HG03521 (cell line): ENCODE measurements around the gene IGSF6.
"Not testable (repeated sequence)": the region's sequence is repeated elsewhere in the genome, so short reads cannot be mapped to it uniquely, and the experiment has no call there.

Source experiments
- ATAC-seq: cut with Tn5 transposase; IDR thresholded peaks from one replicate; pipeline ENCODE4 v1.9.1; 2021; ENCODE audit warnings: mild to moderate bottlenecking, moderate library complexity; ENCODE audit not compliant: unreplicated experiment

The IGSF6 gene, protein sequence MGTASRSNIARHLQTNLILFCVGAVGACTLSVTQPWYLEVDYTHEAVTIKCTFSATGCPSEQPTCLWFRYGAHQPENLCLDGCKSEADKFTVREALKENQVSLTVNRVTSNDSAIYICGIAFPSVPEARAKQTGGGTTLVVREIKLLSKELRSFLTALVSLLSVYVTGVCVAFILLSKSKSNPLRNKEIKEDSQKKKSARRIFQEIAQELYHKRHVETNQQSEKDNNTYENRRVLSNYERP

DNA sequence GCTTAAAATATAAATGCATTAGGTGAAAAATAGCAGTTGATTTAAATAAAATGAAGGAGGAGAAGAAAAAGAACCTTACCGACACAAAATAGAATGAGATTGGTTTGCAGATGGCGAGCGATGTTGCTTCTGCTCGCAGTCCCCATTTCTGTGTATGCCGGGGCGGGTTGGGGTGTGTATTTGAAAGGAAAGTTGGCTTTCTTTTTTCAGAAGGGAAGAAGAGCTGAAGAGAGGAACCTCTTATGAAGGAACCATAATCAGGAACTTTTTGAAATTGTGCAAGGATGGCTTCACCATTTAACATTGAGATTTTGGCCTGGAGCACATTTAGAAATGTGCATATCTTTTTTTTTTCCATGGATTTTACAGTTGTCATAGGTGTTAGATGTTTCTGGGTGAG is at the start of gene IGSF6:
Gene IGSF6, minus strand, starts transcription at position 156 of the 400 bp plus-strand sequence. Its CDS starts 10 bp downstream, at position 146.
- no peak for ATAC-seq

DNA sequence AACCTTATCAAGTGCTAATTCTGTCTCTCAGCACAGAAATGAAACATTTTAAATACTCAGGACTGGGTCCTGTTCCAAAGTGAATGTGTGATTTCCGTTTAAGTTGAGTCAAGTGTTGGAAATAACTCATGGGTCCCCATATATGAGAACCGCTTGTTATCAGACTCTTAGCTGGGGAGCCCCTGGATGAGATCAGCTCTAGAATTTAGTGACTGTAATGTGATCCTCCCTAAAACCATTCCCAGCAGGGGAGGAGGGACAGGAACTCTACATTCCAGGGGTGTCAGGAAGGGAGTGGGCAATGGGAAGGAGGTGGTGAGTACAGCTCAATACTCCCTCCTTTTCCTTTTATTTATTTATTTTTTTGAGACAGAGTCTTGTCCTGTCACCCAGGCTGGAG is 48.9 kb upstream of the IGSF6 start:
- no peak for ATAC-seq

DNA sequence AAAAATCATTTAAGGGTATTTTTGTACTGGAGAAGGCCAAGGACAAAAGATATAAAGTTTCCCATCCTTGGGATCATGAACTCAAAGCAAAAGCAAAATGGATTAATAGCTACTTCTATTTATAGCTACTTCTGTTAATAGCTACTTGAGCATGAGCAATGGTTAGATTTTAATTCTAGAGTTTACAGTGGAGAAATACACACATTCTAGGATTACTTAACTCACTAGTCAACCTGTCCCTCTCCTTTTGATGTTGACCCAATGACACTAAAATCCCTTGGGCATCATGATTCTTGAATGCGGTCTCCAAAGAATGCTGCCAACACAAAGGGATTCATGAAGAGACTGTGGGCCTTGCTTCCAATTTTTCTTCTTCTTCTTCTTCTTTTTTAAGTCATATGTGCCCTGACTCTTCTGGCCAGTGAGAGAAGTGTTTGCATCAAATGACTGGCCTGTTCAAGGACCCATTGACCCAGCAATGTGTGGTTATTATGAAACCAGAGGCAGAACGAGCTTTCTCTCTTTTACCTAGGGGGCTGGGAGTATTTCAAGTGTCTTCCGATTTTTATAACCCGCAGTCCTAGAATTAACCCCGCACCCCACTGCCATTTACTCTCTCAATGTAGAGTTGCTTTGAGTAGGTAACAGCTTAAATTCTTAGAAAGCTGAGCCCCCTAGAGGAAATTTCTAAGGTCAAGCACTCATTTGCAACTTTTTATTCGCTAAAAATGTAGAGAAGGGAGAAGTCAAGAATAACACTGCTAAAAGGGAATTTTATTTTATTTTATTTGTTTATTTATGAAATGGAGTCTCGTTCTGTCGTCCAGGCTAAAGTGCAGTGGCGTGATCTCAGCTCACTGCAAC is 46.0 kb upstream of the IGSF6 start:
- ATAC-seq = no peak

DNA sequence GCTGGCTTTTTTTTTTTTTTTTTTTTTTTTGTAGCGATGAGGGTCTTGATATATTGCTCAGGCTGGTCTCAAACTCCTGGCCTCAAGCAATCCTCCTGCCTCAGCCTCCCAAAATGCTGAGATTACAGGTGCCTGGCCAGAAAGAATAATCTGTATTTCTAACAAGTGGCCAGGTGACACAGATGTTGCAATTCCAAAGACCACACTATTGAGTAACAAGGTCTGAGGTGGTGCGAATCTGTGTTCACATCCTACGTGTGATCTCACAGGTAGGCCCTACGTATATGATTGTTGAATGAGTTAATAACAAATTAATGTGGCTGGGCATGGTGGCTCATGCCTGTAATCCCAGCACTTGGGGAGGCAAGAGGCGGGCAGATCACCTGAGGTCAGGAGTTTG is 44.6 kb upstream of the IGSF6 start:
- no peak for ATAC-seq

DNA sequence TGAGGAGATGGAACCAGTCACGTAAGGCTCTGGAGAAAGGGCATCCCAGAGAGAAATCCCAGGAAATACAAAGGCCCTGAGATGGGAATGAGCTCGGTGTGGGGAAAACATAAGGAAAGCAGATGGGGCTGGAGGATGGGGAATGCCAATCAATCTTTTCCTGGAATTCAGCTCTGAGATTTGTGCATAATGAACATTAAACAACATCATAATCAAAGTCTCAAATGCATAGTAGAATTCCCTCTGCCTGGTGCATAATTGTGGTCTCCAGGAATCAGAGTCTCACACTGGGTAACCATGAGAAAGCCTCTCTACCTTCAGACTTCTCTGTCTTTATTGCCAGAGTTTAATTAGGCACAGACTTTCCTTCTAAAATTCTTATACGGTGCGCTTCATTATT is 42.2 kb upstream of the IGSF6 start:
- no peak for ATAC-seq

DNA sequence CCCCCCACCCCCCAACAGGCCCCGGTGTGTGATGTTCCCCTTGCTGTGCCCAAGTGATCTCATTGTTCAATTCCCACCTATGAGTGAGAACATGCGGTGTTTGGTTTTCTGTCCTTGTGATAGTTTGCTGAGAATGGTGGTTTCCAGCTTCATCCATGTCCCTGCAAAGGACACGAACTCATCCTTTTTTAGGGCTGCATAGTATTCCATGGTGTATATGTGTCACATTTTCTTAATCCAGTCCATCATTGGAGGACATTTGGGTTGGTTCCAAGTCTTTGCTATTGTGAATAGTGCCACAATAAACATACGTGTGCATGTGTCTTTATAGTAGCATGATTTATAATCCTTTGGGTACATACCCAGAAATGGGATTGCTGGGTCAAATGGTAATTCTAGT is 38.6 kb upstream of the IGSF6 start:
- ATAC-seq = not testable (repeated sequence)

DNA sequence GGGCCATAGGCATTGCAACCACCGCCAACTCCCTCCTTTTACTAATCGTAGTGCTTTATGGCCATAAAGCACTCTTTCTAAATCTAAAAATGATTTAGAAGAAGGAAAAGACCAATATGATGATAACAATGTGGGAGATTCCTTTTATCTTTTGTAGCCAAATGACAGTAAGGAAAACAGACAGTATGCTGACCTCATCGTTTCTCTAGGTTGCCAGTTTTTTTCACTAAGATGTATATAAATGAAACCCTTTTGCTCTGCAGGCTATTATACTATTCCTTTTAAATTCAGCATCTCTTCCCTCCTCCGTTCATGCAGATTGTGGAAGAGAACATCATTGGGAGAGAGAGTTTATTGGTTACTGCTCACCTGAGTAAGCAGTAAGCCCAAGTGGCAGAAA is 36.7 kb upstream of the IGSF6 start:
- ATAC-seq = no peak

DNA sequence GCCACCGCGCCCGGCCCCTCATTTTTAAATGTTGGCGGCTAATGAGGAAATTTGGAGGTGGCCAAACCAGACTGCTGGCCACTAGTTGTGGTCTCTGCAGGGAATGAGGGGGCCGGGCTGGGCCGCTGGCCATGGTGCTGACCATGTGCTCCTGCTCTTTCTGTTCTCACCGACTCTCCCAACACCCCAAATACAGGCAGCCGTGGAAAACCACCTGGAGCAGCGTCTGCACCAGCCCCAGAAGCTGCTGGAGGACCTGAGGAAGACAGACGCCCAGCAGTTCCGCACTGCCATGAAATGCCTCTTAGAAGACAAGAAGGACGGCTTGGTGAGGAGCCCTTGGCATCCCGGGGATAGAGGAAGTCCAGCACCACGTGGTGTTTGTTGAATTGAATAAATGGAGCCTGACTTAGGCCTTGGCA is 32.6 kb upstream of the IGSF6 start:
- ATAC-seq = no peak

DNA sequence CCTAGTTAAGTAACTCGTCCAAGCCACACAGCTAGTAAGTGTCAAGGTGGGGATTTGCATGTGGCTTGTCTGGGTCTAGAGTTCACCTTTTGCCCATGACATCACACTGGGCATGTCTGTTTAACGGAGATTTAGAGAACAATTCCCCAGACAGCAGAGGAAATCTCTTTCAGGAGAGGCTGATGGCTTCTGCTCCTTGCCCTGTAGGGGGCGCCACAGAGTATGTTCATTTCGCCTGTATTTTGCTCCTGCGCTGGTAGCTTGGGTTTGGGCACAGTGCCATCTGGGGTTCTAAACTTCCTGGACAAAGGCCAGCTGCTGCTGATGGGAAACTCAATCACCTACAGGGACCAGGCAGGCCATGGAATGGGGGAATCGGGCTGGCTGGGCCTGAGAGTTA is 31.8 kb upstream of the IGSF6 start:
- no peak for ATAC-seq

DNA sequence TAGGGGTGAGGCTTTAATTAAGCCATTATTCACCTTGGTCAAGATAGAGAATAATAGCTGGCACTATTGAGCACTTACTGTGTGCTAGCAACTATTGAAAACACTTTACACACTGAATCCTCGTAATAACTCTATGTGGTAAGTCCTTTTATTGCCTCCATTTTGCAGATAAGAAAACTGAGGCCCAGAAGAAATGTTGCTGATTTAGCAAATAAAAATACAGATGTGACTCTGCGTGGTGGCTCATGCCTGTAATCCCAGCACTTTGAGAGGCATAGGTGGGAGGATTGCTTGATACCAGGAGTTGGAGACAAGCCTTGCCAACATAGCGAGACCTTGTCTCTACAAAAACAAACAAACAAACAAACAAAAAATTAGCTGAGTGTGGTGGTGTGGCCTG is 30.8 kb upstream of the IGSF6 start:
- no peak for ATAC-seq

DNA sequence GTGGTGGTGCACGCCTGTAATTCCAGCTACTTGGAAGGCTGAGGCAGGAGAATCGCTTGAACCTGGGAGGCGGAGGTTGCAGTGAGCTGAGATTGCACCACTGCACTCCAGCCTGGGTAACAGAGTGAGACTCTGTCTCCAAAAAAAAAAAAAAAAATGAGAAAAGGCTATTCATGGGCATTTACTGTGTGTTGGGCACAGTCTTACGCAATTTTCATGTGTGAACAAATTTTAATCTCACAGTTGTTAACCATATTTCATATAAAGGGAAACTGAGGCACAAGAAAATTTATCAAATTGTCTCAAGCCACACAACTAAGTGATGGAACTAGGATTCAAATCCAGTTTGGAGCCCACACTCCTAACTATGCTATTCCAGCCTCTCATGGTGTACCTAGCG is 28.3 kb upstream of the IGSF6 start:
- not testable (repeated sequence) for ATAC-seq

DNA sequence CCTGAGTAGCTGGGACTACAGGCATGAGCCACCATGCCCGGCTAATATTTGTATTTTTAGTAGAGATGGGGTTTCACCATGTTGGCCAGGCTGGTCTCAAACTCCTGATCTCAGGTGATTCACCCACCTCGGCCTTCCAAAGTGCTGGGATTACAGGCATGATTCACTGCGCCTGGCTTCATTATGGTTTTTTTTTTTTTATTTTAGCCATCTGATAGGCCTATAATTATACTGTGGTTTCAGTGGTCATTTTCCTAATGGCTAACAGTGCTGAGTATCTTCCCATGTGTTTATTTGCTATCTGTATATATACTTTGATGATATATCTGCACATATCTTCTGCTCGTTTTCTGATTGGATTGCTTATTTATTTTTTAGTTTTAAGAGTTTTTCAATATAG is 22.0 kb upstream of the IGSF6 start:
- ATAC-seq = not testable (repeated sequence)

DNA sequence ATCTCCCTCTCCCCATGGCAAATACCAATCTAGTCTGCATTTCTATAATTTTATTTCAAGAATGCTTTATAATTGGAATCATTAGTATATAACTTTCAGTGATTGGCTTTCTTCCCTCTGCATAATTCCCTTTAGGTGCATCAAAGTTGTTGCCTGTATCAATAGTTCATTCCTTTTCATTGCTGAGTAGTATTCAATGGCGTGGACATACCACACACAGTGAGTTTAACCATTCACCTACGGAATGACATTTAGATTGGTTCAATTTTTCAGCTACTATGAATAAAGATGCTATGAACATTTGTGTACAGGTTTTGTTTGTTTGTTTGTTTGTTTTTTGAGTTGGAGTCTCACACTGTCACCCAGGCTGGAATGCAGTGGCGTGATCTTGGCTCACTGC is 21.1 kb upstream of the IGSF6 start:
- no peak for ATAC-seq

DNA sequence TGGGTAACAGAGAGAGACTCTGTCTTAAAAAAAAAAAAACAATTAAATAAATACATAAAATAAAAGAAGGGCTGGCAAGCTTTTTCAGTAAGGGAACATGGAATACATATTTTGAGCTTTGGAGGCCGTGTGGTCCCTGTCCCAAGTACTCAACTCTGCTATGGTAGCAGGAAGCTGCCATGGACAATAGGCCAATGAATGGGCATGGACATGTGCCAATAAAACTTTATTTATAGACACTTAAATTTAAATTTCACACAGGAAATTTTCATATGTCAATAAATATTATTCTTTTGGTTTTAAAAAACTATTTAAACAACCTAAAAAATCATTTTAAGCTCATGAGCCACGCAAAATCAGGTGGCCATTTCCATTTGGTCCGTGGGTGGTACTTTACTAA is 15.2 kb upstream of the IGSF6 start:
- ATAC-seq = no peak

DNA sequence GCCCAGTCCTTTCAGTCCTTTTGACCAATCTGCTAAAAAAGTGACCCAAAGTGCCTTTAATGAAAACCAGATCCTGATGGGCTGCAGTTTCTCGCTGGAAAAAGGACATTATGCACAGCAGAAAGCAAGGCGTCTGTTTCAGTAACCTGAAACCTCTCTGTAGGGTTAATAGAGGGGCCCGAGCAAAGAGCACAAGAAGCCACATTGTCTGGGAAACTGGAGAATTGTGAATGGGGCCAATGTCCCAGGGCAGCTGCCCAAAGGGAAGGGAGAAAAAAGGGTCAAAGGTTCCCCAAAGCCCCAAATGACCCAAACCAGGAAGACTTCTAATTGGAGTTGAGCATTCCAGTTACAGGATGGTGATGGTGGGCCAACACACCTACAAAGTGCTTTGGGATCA is 14.4 kb upstream of the IGSF6 start:
- ATAC-seq = no peak

DNA sequence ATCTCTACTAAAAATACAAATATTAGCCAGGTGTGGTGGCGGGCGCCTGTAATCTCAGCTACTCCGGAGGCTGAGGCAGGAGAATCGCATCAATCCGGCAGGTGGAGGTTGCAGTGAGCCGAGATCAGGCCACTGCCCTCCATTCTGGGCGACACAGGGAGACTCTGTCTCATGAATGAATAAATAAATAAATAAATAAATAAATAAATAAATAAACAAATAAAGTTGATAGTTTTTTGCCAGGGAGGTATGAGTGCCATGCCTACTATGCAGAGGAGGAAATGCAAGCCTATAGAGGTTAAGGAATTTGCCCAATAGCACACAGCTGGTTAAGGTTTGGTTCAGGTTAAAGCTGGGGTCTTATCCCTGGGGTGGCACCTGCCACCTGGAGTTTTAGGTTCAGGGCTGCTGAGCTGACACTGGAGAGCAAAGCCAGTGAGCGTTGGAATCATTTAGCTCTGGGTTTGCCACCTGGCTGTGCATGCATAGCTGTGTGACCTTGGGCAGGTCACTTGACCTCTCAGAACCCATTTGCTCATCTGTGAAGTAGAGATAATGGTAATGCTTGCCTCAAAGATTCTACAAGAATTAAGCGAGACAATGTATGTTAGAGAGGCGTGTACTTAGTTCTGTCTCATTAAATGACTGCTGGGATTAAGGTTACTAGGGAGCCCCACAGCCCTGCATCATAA is 12.5 kb upstream of the IGSF6 start:
- no peak for ATAC-seq

DNA sequence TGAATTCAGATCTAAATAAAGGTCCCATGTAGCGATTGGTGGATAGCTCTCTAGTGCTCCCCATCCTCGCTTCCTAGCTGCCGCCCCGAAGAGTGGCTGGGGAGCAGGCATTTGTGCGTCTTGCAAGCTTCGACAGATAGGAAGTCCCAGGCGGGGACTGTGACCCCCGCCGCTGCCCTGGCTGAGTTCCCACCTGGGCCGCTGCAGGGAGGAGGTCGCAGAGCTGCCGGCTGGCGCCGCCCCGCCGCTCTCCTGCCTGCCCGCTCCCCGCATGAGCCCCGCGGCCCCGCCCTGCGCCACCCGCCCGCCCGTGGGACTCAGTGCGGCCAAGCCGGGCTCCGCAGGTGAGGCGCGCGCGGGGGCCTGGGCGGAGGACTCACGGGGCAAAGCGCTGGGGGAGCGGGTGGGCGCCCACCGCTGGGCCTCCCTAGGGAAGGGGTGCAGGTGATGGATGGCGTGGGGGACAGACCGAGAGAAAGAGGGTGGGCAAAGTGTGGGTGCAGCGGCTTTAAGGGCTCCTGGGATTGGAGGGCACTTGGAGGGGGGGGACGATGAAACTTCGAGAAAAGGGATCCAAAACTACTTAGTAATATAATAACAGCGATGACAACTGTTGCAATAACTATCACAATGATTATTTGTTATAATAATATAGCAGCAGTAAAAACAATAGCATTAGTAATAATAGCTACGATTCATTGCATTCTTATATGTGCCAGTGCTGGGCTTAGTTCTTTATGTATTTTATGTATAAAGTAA is 11.7 kb upstream of the IGSF6 start, which contains the start of gene OTOA:
Gene OTOA, plus strand, starts transcription at position 80 of the 759 bp plus-strand sequence. CDS start 14,547 bp downstream, outside the sequence.
- no peak for ATAC-seq

DNA sequence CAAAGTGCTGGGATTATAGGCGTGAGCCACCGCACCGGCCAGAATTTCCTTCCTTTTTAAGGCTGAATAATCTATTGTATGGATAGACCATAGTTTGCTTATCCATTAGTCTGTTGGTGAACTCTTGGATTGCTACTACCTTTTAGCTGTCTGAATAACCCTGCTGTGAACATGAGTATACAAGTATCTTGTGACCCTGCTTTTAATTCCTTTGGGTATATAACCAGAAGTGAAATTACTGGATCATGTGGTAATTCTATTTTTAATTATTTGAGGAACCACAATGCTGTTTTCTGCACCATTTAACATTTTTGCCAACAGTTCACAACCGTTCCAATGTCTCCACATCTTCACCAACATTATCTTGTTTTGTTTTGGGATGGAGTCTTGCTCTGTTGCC is 6.7 kb upstream of the IGSF6 start:
- no peak for ATAC-seq

DNA sequence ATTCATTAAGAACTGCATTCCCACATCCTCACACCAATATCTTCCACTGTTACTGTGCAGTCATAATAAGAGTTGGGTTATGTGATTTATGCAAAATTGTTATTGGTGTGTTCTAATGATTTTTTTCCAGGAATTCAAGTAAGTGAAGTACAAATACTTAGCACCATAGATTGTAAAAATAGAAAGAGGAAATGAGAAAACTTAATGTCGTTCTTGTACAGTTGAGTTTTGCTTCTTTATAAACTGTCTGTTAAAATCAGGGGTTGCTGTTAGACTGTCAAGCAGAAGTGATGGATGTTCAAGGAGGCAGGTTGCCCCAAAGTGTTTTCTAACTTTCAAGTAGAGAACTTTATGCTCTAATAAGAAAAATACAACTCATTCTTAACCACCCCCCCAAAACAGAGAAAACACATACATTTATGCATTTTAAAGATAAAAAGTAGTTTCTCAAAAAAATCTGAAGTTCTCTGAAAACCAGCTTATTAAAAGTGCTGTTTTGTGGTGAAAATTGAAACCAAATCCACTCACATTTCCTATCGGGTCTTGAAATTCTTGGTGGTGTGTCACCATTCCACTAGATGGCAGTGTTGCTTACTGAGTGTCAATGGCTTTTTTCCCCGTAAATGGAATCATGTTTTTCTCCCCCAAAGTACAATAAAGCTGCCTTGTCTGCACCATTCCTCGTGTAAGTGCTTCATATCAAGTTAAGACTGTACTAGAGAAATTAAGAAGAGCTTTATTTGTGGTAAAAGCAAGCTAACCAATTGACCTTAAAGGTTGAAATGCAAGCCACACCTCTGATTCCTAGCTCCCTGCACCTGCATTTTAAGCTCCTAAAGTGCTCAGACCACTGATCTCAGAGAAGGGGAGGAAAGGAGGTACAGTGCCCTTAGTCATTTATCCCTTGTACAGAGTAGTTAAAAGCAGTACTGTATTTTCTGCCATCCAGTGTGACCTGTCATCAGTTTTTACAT is 4.7 kb upstream of the IGSF6 start:
- no peak for ATAC-seq

DNA sequence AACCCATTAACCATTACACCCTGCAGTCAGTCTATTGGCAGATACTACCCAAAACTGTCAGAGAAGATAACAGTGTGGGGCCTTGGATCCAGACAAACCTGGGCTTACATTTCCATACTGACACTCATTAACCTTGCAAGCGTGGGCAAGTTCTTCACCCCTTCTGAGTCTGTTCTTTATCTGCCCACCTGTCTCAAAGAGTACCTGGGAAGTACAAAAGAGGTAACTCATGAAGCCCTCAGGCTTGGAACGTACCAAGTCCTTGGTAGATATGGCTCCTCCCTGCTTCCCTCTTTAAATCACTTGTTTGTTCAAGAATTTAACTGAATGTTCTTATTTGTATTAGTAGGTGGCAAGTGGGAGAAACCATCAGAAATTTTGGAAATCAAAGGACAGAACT is 2.5 kb upstream of the IGSF6 start:
- ATAC-seq = no peak
